HG03060 (cell line): ENCODE results near the gene PTPN2.

Experiments
- ATAC-seq: cut with Tn5 transposase; IDR thresholded peaks from one replicate; pipeline ENCODE4 v1.9.1; 2021; ENCODE audit warnings: low read depth, moderate number of reproducible peaks; ENCODE audit not compliant: unreplicated experiment

PTPN2 gene

DNA sequence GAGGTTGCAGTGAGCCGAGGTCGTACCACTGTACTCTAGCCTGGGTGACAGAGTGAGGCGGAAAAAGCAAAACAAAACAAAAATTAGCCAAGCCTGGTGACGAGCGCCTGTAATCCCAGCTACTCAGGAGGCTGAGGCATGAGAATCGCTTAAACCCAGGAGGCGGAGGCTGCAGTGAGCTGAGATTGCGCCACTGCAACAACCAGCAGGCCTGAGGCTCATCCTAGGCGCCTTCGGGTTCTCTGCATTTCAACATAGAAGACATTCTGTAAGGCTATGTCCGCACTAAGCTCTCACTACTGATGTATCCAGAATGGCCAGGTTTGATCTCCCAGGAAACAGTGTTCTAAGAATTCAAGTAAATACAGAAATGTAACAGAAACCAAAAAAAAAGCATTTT, 23.5 kb downstream of the PTPN2 start:
- ATAC-seq, result no peak

DNA sequence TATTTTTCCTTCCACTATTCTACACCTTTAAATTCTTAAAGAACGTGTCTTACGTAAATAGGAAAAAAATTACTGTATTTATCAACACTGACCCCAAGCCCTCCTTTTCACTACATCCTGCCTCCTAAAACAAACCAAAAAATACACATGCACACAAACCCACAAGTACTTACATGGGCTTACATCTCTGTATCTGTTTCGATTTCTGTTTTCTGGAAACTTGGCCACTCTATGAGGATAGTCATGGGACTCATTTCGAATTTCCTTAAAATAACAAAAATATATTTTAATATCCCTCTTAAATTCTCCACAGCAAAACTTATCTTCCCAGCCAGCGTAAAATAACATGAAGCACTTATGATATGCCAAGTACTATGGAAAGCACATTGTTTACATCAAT, 25.0 kb downstream of the PTPN2 start:
- ATAC-seq, result no peak

DNA sequence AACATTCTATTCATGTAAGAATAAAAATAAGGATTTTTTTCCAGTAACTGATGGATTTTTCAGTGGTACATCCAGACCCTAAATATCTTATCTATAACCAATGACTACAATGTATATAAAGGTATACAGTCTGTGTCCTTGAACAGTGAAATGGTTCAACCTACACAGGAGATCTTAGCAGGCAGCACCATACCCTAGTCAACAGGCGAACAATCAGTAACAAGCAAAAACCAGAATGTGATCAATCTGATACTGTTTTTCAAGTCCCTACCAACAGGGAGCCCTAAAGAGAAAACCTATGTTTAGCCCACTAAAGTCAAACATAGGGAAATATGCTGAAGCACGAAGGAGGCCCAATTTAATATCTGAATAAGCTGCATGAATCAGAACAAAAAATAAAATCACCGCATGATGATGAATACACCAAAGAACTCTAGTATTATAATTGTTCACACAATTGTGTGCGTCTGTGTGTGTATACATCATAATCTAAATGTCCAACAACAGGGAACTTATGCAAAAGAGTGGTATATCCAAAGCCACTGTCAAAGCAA, 26.0 kb downstream of the PTPN2 start:
- no peak for ATAC-seq

DNA sequence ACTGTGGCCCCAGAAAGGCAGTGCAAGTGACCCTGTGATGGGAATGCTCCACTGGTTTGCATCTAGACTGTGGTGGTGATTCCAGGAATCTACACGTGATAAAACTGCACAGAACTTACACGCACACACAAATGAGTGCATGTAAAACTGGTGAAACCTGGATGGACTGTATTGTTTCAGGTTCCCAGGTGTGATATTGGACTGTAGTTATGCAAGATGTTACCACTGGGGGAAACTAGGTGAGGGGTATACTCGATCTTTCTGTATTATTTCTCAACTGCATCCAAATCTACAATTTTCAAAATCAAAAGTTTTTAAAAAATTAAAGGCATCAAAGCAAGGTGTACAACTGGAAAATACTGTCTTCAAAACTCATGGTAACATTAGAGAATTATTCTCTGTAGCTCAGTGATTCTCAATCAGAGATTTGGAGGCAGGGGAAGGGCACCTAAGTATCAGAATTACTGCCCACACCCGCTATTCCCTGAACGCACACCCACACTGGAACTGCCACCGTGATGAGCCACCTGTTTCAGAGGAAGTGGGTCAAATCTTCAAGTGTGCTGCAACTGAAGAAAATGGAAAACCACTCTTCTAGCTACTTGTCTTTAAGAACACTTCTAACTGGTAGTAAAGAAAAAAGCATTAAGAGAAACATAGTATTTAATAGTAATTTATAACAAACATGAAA, 26.7 kb downstream of the PTPN2 start:
- no peak for ATAC-seq

DNA sequence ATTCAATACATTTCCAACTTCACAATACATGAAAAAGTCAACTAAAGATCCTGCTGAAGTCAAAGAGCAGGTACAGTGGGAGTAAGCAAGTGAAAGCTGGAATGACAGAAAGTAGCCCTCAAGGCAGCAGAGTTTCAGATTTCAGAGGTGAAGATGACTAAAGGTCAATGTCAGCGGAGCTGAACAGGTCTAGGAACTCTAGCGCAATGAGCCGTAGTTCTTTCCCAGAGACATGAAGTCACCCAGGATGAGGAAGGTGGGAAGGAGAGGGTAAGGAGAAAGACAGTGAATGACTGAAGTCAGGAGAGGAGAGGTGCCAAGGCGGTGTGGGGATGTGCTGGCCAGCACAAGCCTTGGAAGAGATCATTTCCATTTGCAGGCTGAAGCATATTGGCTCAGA, 28.1 kb downstream of the PTPN2 start:
- ATAC-seq, result no peak

DNA sequence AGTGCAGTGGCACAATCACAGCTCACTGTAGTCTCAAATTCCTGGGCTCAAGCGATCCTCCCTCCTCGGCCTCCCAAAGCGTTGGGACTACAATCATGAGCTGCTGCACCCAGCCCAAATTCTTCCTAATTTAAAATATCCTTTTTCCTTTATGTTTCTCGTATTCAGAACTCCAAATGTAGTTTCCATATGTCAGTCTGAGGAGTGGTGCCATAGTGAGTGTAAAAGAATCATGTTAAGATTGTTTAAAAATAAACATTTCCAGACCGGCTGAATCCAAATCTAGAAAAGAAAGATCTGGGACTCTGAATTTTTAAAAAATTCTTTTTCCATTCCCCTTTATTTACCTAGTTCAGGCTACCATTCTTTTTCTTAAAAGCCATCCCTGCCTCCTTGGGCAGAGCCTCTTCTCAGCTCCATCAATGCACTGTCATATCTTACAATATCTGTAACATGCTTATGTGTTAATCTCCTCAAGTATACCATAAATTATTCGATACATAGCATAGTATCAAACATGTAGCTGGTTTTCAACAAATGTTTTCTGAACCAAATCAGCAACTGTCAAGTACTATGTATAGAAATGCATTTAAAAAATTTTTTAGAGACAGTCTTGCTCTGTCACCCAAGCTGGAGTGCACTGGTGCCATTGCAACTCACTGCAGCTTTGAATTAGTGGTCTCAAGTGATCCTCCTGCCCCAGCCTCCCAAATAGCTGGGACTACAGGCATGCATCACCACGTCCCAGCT, 31.3 kb downstream of the PTPN2 start:
- ATAC-seq, result no peak

DNA sequence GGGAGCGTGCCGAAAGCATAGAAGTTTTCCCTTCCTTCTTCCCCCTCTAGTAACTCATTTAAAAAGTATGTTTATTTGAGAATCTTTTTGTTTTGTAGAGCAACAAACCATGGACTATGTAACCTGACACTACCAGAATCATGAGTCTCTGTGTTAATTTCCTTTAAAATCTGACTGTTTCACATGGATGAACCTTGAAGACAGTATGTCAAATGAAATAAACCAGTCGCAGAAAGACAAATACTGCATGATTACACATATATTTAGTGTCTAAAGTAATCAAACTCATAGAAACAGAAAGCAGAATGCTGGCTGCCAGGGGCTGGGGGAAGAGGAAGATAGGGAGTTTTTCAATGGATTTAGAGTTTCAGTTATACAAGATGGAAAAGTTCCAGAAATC, 32.3 kb downstream of the PTPN2 start:
- ATAC-seq, result no peak

DNA sequence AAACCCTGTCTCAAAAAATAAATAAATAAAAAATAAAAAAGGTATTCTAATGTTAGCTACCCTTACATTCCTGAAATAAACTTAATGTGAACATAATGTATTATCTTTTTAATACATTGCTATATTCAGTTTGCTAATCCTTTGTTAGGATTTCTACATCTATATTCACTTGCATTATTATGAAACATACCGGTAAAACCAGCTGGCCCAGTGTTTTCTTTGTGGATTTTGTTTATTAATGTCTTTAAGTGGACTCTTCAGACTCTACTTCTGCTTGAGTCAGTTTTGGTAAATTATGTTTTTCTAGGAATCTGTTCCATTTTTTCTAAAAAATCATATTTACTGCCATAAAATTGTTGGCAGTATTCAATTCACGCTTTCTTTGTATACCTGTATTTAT, 34.5 kb downstream of the PTPN2 start:
- ATAC-seq, result no peak

DNA sequence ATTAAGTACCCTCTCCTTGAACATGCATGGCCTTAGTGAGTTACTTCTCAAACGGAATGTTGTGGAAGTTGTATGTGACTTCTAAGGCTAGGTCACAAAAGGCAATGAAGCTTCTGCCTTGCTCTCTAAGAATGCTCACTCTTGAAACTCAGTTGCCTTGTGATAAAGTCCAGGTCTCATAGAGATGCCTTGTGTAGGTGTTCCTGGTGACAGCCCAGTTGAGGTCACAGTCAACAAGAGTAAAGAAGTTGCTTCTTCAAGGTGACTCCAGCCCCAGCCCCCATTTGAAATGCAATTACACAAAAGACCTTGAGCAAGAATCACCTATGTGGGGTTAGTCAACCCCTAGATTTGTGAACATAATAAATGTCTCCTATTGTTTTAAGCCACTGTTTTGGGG, 35.6 kb downstream of the PTPN2 start:
- no peak for ATAC-seq

DNA sequence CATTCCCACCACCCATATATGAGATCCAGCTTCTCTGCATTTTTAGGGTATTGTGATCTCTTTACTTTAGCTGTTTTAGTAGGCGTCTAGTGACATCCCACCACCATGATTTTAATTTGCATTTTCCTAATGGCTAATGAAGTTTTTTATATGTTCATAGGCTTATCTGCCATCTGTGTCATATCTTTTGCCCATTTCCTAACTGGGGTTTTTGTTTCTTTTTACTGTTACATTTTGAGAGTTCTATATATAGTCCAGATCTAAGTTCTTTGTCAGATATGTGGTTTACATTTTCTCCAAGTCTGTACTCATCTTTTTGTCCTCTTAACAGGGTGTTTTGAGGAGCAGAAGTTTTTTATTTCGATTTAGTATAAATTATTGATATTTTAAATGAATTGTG, 39.6 kb downstream of the PTPN2 start:
- ATAC-seq, result no peak

DNA sequence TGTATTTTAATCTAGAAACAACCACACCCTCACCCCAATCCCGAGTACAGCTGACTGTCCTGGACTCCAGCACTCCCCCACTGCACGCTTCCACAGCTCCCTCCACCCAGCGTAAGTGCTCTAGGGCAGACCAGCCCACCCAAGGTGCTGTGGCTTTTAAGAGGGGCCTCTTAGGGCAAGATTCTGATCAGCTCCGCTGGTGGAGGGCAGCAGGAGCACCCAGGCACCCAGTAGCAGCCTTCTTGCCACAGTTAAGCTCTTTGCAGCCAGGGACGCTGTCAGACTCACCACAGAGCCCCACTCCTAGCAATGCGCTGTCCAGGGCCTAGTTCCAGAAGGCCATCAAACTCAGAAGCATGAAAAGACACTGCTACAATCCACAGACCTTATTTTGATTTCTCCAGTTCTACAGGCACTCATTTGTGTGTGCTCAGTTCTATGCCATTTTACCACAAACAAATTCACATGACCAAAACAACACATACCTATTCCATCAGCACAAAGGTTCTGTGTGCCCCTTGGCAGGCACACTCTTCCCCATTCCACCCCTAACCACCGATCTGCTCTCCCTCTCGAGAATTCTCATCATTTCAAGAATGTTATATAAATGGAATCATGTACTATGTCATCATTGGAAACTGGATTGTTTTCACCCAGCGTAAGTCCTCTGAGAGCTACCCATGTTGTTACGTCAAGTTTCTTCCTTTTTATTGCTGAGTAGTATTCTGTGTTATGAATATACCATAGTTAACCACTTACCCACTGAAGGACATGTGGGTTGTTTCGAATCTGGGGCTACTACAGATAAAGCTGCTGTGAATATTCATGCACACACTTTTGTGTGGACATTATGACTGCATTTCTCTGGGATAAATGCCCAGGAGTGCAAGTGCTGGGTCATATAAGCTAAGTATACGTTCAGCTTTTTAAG, 40.4 kb downstream of the PTPN2 start:
- ATAC-seq, result no peak

DNA sequence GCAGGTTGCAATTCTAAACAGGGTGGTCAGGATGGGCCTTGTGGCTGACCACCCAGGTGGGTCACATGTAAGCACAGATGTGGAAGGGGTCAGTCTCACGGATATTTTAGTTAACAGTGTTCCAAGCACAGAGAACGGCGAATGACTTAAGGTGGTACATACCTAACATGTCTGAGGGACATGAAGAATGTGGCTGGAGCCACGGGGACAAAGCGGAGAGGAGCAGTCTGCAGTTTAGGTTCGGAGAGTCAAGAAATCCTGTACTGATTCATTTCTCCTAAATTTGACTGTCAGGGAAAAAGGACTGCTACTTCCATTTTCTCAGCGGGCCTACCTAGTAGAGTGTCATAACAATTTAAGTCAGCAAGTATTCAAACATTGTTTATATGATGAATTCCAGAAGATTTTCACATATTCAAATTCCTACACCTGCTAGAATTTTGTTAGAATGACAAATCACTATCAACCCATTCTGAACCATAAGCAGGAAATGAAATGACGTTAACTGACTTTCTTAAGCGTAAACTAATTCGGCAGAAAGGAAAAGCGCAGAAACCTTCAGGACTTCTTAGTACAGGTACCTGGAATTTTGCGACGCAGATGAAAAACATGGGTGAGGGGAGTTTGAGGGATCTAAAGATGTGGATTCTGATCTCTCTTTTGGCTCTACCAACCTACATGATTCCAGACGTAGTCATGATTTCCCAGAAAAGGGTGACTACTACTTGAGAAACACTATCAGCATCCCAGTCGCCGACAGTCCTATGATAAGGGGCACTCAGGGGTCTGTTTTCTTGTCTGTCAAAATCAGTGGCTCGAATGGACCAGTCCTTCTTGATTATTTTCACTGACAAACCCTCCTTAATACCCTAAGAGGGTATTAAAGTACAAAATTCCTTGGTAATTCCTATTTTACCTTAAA, 41.3 kb downstream of the PTPN2 start:
- ATAC-seq, result no peak

DNA sequence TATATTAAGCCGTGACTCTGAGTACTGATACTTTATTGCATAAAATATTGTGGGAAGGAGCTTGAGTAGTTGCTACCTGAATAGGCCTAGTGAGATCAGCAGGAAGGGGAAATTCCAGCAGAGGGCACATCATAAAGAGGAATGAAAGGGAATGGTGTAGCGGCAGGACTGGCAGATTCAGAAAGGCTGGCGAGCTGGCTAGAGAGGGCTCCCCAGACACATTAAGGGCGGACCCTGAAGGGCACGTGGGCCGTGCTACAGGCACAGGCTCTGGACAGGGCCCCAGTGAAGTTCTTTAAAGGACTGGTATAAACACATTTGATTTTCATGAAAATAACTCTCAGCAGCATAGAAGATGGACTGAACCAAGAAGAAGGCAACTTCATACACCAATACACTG, 43.0 kb downstream of the PTPN2 start:
- ATAC-seq, result no peak

DNA sequence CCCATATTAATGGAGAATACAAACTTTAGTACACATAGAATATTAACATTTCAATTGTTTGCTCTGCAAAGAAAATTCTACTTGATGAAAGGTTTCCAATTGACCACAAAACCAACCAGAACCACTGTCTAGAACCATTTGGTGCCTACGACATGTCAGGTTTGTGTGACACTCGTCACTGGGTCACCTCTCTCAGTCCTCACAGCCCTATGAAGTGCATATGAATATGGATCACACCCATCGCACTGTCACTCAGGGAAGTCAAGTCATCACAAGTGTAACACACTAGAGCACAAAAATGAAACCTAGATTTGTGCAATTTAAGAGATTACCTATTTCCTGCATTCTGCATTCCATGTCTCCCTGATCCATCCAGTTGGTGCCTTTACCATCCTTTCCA, 43.7 kb downstream of the PTPN2 start:
- ATAC-seq, result no peak

DNA sequence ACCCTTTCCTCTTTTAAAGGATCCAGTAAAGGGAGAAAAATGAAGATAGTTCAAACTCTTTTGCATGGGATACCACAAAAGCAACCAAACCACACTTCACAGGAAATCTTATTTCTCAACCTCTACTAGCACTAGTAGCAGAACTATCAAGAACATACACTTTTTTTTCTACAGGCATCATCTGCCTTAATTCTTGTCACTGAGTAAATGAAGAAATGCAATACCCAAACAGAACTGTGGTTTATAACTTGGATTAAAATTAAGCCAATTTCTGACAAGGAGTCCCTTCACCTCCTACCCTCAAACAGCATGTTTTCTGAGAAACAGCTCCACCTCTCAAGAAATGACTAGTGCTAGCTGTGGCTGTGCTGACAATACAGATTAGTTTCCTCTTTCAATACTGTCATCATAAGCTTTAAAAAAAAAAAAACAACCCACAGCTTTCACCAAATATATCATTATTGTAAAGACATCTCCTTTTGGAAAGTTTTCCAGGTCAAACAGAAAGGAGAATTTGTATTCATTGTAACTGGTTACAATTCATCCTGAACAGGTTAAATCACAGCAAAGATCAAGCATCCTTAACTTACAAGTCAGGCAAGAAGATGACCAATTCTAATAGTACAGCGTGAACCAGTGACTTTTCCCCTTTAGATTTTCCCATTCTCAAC, 44.4 kb downstream of the PTPN2 start:
- ATAC-seq, result peak; percentile 41

DNA sequence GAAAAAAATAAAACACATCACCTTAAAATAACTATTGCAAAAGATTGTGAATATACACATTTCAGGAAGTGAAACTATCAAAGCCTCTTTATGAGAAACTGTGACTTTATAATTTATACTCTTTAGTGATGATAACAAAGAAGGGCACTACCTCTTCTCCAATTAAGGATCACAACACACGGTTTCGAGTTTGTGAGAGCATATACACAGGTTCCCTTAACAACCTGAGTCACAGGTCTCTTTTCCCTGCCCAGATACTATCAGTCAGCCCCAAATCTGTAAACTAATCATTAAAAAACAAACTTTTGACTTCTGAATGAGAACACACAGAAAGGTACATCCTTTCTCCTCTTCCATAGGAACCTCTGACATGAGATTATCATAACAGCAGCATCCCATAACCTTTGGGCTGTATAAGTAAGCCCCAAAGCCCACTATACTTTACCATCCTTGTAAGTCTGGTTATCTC, 44.9 kb downstream of the PTPN2 start:
- peak; percentile 46 for ATAC-seq

DNA sequence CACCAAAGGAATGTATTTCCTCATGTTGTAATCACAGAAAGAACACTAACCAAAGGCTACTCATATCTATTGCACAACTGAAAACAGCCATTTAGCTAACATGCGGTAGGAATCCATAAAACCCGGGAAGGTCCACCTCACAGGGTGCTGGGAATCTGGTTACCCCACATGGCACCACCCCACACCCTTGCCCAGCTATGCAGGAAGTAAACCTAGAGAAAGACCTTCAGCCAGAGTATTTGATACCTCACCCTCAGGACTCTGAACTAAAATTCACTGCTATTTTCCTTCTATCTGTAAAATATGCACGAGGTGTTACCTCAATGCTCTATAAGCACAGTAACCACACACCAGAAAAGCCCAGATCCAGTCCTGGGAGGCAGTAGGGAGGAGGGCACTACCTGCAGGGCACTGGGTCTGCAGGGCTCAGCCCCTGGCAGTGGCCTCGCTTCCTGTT, 45.8 kb downstream of the PTPN2 start:
- no peak for ATAC-seq

DNA sequence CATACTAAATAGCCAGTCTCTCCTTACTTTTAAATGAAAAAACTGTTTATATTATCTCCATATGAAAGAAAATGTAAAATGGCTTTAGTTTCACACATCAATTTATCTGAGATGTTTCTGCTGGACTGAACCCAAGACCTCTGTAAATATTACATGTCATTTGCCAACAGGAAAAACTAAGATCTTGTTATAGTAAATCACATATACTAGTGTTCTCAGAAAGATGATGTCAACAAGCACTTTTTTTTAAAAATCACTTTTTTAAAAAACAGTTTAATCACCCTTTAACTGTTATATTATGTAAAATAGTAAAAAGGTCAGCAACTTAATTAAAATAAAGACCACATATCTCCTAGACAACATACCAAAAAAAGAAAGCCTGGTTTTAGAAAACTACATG, 46.3 kb downstream of the PTPN2 start:
- ATAC-seq, result no peak

DNA sequence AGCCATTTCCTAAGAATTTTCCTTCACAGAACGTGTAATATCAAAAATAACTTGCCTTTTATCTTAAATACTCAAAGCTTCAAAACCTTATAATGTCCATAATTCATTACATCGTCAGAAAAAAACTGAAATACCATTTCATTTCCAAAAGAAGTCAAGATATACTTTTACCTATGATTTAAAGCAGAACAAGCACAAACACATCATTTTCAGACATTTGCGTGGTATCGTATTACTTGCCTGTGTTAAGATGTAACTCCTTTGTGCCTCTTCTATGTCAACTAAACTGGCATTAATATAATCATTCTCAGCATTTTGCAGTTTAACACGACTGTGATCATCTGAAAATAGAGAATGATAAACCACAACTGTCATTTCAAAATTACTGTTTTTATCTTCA, 47.5 kb downstream of the PTPN2 start:
- ATAC-seq, result no peak
